ENCODE results near the gene CYSRT1.

CYSRT1 gene

DNA sequence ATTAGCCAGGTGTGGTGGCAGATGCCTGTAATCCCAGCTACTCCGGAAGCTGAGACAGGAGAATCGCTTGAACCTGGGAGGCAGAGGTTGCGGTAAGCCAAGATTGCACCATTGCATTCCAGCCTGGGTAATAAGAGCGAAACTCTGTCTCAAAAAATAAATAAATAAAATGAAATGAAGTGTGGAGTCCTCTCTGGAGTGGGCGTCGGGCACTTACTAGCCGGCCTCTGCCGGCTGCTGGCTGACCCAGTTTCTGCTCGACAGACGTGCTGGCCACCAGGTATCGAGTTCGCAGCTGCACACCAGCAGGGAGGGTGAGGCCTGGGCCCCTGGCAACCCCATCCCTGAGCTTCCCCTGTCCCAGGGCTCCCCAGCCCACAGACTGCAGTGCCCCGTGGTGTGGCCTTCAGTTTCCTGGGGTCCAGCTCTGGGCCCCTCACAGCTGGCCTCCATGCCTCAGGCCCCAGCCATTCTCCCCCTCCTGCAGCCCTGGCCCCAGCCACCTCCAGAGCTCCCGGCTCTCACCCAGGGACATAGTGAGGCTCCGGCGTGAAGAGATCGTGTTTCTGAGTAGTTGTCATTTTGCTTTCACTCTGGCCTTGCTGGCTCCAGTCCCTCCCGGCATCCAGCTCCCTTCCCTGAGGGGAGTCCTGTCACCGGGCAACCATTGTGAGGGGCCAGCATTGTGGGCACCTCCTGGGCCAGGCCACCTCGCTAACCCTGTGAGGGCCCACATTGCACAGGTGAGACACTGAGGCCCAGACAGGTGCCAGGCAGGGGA is 22.4 kb downstream of the CYSRT1 start:
- DNase-seq (ENCODE audit: low read depth): no peak
- no peak overlapping the region for H3K4me3 ChIP-seq (ENCODE audit: control insufficient read depth, low read depth, low read length)
- TF ChIP-seq, protein P1, sequence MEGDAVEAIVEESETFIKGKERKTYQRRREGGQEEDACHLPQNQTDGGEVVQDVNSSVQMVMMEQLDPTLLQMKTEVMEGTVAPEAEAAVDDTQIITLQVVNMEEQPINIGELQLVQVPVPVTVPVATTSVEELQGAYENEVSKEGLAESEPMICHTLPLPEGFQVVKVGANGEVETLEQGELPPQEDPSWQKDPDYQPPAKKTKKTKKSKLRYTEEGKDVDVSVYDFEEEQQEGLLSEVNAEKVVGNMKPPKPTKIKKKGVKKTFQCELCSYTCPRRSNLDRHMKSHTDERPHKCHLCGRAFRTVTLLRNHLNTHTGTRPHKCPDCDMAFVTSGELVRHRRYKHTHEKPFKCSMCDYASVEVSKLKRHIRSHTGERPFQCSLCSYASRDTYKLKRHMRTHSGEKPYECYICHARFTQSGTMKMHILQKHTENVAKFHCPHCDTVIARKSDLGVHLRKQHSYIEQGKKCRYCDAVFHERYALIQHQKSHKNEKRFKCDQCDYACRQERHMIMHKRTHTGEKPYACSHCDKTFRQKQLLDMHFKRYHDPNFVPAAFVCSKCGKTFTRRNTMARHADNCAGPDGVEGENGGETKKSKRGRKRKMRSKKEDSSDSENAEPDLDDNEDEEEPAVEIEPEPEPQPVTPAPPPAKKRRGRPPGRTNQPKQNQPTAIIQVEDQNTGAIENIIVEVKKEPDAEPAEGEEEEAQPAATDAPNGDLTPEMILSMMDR (IDR thresholded peaks at IDR 0.05; ENCODE audit: control insufficient read depth, insufficient read depth, low read depth, low read length, missing control alignments): no peak

DNA sequence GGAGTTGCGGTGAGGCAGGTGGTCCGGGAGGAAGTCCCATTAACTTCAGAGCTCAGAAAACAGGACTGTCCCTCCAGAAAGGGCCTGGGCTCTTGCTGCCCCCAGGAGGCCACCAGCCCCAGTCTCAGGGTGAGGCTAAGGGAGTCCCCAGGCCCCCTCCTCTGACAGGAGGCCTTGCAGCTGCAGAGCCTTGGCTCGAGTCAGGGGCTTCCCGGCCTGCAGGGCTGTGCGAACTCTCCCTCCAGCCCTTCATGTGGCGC is 22.9 kb downstream of the CYSRT1 start:
- H3K4me3 ChIP-seq (ENCODE audit: control insufficient read depth, low read depth, low read length): no peak overlapping the region
- TF ChIP-seq, protein P1 (IDR thresholded peaks at IDR 0.05; ENCODE audit: control insufficient read depth, insufficient read depth, low read depth, low read length, missing control alignments): no peak
- no peak for DNase-seq (ENCODE audit: low read depth)

DNA sequence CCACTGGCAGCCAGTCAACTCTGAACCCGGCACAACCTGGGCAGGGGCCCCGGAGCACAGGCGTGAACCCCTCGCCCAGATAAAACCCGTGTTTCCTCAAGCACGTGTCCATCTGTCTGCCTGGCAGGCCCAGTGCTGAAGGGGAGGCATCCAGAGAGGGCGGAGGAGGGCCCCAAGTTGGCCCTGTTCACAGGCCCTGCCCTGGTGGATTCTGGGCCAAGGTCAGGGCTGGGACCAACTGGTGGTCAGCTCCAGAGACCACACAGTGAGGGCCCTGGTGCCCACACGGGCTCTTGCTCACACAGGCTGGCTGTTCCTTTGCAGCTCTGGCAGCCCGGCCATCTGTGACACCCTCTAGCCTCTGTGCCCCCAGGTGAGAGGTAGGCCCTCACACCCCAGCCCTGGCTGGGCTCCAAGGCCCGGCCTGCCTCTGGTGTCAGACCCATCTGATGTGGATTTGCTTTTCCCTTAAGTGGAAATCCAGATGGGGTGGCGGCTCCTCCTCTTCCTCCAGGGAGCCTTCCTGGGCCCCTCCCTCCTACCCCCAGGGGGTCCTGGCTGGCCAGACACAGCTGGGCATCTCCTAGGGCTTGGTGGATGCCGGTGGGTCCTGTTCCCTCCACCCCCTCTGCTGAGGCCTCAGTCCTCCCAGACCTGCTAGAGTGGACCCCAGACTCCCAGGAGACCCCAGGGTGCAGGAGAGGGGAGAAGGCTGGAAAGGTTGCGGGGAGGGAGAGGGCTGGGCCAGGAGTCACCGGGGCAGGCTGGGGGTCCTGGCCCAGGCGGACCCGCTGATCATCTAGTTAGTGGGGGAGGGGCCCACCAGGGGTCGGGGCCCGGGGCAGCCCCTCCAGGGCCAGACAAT is 25.6 kb downstream of the CYSRT1 start:
- no peak for DNase-seq (ENCODE audit: low read depth)
- H3K4me3 ChIP-seq (ENCODE audit: control insufficient read depth, low read depth, low read length): no peak overlapping the region

DNA sequence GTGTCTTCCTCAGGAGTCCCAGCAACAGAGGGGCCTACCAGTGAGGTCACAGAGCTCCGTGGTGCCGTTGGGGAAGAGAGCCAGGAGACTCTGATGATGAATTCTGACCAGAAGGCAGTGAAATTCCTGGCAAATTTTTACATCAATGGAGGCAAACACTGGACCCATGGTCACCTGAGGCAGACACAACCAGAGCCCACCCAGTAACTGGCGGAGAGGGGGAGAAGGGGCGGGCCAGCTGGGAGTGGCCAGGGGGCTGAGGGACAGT is 26.2 kb downstream of the CYSRT1 start, which contains the start of gene STPG3:
STPG3 (plus strand) TSS at position 93 of the 268 bp plus-strand sequence; CDS start at position 94, 1 bp downstream.
- TF ChIP-seq, protein P1 (IDR thresholded peaks at IDR 0.05; ENCODE audit: control insufficient read depth, insufficient read depth, low read depth, low read length, missing control alignments): no peak
- no peak within 1 kb of the TSS for H3K4me3 ChIP-seq (ENCODE audit: control insufficient read depth, low read depth, low read length)
- DNase-seq (ENCODE audit: low read depth): no peak

More for the DNA sequence above, 25.6 kb downstream of the CYSRT1 start:
- TF ChIP-seq, protein P1 (IDR thresholded peaks at IDR 0.05; ENCODE audit: control insufficient read depth, insufficient read depth, low read depth, low read length, missing control alignments): no peak

DNA sequence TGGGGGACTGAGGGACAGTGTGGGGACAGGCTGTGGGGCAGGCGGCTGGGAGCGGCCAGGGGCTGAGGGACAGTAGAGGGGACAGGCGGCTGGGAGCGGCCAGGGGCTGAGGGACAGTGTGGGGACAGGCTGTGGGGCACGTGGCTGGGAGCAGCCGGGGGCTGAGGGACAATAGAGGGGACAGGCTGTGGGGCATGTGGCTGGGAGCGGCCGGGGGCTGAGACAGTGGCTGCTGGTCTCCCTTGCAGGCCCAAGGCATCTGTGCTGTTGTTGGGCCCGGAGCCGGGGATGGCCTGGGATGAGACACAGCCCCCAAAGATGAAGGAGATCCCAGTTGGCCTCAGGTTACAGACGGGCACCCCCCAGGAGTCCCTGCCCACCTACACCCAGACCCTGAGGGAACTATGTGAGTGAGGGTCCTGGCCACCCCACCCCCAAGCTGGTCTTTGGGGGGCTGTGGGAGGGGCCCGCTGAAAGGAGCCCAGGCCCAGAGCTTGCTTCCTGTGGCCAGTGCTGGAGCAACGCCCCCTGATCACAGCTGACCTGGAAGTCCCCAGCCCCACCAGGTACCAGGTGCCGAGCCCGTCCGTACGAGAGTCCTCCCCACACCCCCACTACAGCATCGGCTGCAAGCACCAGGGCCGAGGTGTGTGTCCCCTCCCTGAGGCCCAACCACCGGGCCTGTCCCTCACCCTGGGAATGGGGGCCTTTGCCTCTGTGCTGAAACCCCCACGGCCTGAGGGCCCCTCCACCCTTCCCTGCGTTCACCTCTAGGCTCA is 26.7 kb downstream of the CYSRT1 start:
- TF ChIP-seq, protein P1 (IDR thresholded peaks at IDR 0.05; ENCODE audit: control insufficient read depth, insufficient read depth, low read depth, low read length, missing control alignments): no peak
- no peak overlapping the region for H3K4me3 ChIP-seq (ENCODE audit: control insufficient read depth, low read depth, low read length)
- DNase-seq (ENCODE audit: low read depth): no peak

All from AG09309 (cell line).